Measurements from ENCODE around the gene YIF1A.

DNA sequence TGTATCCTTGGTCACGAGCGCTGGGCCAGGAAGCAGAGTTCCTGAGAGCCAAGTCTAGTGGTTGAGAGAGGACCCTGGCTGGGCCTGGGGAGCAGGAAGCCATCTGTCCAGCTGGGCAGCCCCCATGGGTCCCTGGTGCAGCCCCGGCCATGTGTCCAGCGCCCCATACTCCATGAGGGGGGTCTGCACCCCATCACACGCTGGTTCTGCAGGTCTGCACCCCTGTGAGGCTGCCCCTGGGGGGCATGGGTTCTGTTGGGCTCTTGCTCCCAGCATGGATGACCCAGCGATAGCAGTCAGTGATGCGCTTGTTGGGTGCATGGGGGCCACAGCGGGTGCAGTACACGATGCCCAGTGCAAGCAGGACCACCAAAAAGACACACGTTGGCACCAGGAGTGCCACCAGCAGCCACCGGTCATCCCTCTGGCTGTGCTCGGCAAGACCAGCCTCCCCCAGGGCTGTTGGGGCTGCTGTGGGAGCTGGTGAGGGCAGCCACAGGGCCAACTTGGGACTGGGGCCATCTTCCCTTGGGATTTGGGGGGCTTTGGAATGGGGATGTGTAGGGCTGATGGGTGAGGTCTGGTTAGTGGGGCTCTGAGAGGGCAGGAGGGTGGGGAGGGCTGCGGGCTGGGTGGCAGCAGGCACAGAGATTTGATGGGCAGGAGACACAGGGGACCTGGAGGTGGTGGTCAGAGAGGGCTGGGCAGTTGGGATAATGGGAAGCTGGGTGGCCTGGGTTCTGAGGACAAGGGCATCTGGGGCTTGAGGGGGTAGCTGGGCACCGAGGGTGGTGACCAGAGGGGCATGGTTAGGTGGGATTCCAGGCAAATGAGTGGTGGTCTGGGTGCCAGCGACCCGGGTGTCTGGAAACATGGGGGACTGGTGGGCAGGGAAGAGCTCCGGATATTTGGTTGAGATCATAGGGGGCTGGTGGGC lies 25.9 kb upstream of the YIF1A start:
- TF ChIP-seq, protein P1, sequence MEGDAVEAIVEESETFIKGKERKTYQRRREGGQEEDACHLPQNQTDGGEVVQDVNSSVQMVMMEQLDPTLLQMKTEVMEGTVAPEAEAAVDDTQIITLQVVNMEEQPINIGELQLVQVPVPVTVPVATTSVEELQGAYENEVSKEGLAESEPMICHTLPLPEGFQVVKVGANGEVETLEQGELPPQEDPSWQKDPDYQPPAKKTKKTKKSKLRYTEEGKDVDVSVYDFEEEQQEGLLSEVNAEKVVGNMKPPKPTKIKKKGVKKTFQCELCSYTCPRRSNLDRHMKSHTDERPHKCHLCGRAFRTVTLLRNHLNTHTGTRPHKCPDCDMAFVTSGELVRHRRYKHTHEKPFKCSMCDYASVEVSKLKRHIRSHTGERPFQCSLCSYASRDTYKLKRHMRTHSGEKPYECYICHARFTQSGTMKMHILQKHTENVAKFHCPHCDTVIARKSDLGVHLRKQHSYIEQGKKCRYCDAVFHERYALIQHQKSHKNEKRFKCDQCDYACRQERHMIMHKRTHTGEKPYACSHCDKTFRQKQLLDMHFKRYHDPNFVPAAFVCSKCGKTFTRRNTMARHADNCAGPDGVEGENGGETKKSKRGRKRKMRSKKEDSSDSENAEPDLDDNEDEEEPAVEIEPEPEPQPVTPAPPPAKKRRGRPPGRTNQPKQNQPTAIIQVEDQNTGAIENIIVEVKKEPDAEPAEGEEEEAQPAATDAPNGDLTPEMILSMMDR (IDR thresholded peaks at IDR 0.05; ENCODE audit: low read depth, low read length), result no peak
- no peak for TF ChIP-seq EZH2phosphoT487 (IDR thresholded peaks at IDR 0.05; ENCODE audit: low read depth)

Measured in OCI-LY3 (cell line).